Measurements from ENCODE around the gene TTYH2.

Gene TTYH2

DNA sequence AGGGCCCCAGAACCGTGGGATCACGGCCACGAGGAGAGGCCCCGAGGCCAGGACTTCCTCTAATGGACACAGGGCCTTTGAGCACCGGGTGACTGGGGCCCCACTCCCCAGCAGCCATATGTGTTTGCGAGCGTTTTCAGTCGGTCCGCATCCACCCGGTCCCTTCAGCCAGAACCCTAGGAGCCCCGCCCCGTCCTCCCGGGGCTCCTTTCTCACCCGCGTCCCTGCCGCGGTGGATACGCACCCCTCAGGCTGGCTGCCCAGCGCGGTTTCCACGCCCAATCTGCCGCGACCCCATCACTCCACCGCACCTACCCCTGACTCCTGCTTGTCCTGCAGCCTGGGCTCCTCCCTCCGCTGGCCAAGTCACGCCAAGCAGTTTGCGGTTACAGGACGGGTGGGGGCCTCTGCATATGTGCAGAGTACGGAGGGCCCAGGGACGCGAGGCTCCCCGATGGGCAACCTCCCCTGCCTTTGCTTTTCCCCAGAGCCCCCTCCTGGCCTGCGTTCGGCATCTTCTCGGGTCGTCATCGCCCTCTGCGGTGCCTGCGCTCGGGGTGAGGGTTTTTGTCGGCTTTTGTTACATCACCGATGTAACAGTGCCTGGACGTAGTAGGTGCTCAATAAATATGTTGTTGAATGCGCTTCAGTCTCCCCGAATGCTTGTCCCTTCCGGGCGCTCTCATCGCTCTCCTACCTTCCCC is 1.0 kb upstream of the TTYH2 start:
- TF ChIP-seq, protein P1, sequence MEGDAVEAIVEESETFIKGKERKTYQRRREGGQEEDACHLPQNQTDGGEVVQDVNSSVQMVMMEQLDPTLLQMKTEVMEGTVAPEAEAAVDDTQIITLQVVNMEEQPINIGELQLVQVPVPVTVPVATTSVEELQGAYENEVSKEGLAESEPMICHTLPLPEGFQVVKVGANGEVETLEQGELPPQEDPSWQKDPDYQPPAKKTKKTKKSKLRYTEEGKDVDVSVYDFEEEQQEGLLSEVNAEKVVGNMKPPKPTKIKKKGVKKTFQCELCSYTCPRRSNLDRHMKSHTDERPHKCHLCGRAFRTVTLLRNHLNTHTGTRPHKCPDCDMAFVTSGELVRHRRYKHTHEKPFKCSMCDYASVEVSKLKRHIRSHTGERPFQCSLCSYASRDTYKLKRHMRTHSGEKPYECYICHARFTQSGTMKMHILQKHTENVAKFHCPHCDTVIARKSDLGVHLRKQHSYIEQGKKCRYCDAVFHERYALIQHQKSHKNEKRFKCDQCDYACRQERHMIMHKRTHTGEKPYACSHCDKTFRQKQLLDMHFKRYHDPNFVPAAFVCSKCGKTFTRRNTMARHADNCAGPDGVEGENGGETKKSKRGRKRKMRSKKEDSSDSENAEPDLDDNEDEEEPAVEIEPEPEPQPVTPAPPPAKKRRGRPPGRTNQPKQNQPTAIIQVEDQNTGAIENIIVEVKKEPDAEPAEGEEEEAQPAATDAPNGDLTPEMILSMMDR (IDR thresholded peaks at IDR 0.05; ENCODE audit: control extremely low read depth, extremely low read depth, low read depth, missing control alignments) = no peak
- DNase-seq (ENCODE audit: extremely low spot score) = no peak
- POLR2A ChIA-PET = interaction anchor here (0.8 to 1.0 kb wide), 2 partner anchors 9 kb away, joined by 3 to 4 read pairs; partner anchors contain the start of gene RPL38
- CTCF ChIA-PET = interaction anchor here (0.9 to 2.6 kb wide), 10 partner anchors 9 to 321 kb away, joined by 3 to 13 read pairs (median 4); partner anchors contain the start of gene RPL38

DNA sequence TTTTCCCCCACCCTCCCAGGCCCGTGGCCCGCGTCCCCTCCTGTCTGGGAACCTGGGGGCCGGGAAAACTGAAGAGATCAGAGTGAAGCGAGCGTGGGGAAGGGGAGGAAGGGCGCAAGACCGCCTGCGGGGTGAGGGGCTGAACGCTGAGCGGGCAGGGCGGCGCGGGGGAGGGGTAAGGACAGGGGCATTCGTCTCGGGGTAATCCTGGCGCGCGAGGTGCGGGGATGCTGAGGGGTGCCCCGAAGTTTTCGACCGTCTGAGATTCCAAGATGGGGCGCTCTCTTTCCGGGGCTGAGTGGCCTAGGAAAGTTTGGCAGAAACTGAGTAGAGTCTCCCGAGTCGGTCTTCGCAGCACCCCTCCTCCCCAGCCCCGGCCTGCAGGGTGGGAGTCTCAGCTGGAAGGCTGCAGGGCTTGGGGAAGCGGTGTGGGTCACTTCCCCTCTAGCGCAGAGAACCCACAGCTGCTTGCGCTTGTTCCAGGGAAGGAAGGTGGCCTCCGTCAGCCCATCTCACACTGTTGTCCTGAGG is 555 bp downstream of the TTYH2 start:
- POLR2A ChIA-PET = interaction anchor here (0.9 to 1.0 kb wide), 2 partner anchors 11 to 72 kb away, joined by 3 to 4 read pairs; partner anchors contain the start of gene RPL38
- no peak for DNase-seq (ENCODE audit: extremely low spot score)
- CTCF ChIA-PET = interaction anchor here (0.9 to 2.6 kb wide), 5 partner anchors 11 to 319 kb away, joined by 3 to 13 read pairs (median 3); partner anchors contain the start of gene GPR142
- TF ChIP-seq, protein P1 (IDR thresholded peaks at IDR 0.05; ENCODE audit: control extremely low read depth, extremely low read depth, low read depth, missing control alignments) = no peak

DNA sequence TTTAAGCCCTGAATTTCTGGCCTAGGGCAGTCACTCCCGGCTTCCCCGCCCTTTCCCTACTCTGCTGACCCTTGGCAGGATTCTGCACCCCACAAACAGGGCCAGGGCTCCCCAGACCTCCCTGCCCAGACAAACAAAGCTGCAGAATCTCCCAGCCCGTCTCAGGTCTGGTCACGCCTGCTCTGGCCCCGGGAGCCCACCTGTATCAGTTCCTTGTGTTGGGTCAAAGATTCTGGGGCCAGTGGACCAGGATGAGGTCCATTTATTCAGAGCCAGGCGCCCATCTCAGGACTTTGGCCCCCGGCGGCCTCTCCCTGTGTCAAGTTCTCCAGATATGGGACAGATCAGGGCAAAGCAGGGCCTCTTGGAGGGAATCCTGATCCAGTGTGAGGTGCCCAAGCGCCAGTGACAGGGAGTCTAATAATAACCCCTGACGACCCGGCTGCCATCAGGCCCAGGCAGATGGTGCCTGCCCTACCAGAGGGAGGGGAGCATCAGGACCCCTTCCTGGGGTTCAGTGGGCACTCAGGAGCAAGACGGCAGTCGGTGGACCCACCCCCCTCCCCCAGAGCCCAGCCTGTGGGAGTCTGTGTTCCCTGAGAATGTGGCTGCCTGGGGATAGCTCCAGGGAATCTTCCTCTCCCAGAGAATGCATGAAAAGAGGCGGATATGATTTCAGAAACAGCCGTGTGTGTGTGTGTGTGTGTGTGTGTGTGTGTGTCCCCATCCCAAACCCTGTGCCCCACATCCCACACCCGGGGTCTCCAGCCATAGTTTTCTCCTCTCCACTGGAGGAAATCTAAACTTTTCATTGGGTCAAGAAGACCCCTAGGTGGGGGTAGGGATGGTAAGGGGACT is 1.3 kb downstream of the TTYH2 start:
- no peak for DNase-seq (ENCODE audit: extremely low spot score)
- CTCF ChIA-PET = interaction anchor here (0.9 to 2.6 kb wide), 4 partner anchors 12 to 153 kb away, joined by 3 to 13 read pairs (median 4); partner anchors contain the start of gene GPR142
- POLR2A ChIA-PET = no interaction called here
- TF ChIP-seq, protein P1 (IDR thresholded peaks at IDR 0.05; ENCODE audit: control extremely low read depth, extremely low read depth, low read depth, missing control alignments) = no peak

DNA sequence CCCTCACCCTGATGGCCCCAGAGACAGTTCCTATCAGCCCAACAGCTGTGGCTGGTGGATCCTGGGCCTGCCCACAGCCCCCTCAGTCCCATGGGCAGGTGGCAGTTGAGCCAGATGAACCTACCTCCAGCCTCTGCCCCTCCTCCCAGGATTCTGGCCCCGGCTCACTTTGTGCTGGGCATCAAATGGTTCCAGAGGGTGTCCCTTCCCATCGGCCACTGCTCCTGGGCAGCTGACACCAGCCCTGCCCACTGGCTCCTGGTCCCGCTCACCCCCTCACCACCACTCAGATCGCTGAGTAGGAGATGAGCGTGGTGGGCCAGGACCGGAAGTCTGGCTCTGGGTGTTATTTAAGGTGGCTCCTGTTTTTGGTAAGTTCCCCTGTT is 2.0 kb downstream of the TTYH2 start:
- no peak for DNase-seq (ENCODE audit: extremely low spot score)
- CTCF ChIA-PET = interaction anchor here (2.3 kb wide), 1 partner anchor 15 kb away, joined by 6 read pairs; no protein-coding TSS in a partner anchor
- POLR2A ChIA-PET = no interaction called here
- TF ChIP-seq, protein P1 (IDR thresholded peaks at IDR 0.05; ENCODE audit: control extremely low read depth, extremely low read depth, low read depth, missing control alignments) = no peak

DNA sequence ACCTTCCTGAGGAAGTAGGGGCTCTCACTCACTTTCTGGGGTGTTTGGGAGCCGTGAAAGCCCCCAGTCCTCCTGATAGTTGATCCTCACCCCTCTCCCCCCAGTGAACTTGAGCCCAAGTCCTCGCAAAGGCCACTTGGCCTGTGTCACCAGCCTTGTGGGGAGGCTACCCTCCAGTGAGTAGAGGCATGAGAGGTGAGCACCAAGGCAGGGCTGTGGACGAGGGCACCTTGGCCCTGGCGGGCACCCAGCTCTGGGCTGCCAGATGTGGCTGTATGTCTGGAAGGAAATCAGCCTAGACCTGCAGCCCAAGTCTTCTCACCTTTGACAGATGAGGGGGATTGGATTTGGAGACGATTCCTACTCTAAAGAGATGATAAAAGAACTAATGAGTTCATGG is 3.1 kb downstream of the TTYH2 start:
- POLR2A ChIA-PET = no interaction called here

More for the DNA sequence above, 3.1 kb downstream of the TTYH2 start:
- CTCF ChIA-PET = interaction anchor here (1.3 to 1.7 kb wide), 2 partner anchors 12 to 13 kb away, joined by 3 to 5 read pairs; partner anchors contain the start of gene RPL38
- no peak for DNase-seq (ENCODE audit: extremely low spot score)
- TF ChIP-seq, protein P1 (IDR thresholded peaks at IDR 0.05; ENCODE audit: control extremely low read depth, extremely low read depth, low read depth, missing control alignments) = no peak
